OCI-LY1 (cell line): ENCODE data around the gene NDUFB1.

Experiments
- EZH2 ChIP-seq: fragments of 200-600 bp; sonication (generic), shearing (Covaris generic); IDR thresholded peaks from 2 replicates; pipeline ENCODE4 v1.8.0; 2017; ENCODE audit warnings: borderline replicate concordance, mixed run types, mild to moderate bottlenecking, antibody characterized with exemption, low read length, moderate library complexity, mixed read lengths
- TF ChIP-seq, protein P1 (sequence below): fragments of 200-600 bp; sonication (generic), shearing (Covaris generic); IDR thresholded peaks from 2 replicates; pipeline ENCODE4 v1.5.1; 2017; ENCODE audit warnings: mild to moderate bottlenecking, antibody characterized with exemption, low read length, moderate library complexity, mixed read lengths

DNA sequence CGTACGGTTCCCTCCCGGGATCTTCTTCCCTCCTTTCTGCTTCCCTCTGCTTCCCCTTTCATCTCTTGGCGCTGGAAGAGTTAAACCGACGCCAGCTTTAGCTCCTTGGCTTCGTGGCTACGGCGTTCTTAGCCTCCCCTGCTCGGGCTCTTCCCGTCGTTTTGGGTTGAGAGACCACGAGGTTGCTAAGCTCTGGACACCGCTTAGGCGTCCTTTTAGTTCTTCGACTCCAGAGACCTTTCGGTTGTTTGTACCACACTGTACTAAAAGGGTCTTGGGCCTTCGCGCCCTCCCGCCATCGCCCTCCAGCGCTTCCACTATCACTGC is 808 bp upstream of the NDUFB1 start:
- TF ChIP-seq, protein P1, sequence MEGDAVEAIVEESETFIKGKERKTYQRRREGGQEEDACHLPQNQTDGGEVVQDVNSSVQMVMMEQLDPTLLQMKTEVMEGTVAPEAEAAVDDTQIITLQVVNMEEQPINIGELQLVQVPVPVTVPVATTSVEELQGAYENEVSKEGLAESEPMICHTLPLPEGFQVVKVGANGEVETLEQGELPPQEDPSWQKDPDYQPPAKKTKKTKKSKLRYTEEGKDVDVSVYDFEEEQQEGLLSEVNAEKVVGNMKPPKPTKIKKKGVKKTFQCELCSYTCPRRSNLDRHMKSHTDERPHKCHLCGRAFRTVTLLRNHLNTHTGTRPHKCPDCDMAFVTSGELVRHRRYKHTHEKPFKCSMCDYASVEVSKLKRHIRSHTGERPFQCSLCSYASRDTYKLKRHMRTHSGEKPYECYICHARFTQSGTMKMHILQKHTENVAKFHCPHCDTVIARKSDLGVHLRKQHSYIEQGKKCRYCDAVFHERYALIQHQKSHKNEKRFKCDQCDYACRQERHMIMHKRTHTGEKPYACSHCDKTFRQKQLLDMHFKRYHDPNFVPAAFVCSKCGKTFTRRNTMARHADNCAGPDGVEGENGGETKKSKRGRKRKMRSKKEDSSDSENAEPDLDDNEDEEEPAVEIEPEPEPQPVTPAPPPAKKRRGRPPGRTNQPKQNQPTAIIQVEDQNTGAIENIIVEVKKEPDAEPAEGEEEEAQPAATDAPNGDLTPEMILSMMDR, result no peak
- no peak for TF ChIP-seq EZH2
